Caco-2 (cell line): ENCODE data around the gene MPL. TPM values are rescaled to one million over a fixed set of nuclear protein-coding genes. Genes with fewer than 3 reads are reported as not detected.

ENCODE experiments used
- BruUV-seq: library from RNA; stranded (reverse); fragments of 400-500 nt; replicated peaks from 2 replicates; lab custom pipeline; 2021; lab: Mats Ljungman, UMichigan
- CTCF ChIA-PET: fragments of 300-600 bp; sonication (Branson Sonifier 250); formaldehyde crosslinking; loops from one replicate; lab custom pipeline; 2022; ENCODE audit warnings: antibody characterized with exemption; lab: Charles Lee
- POLR2A ChIA-PET: fragments of 300-600 bp; sonication (Branson Sonifier 250); formaldehyde crosslinking; loops from one replicate; lab custom pipeline; 2022; ENCODE audit warnings: antibody characterized with exemption; lab: Charles Lee
- DNase-seq, 2 experiments: peaks; one replicate each; pipeline versions ENCODE4 v3.0.0 to v3.0.0-alpha.2; 2020 to 2022
- H3K27me3 ChIP-seq: replicated peaks from 2 replicates; pipeline ENCODE4 v1.6.0; 2011; ENCODE audit warnings: low read length; ENCODE audit not compliant: control insufficient read depth, insufficient read depth
- H3K36me3 ChIP-seq: 2 replicates; pipeline ENCODE4 v1.5.1; 2011; ENCODE audit warnings: low read length; ENCODE audit not compliant: control insufficient read depth, insufficient read depth
- H3K4me1 ChIP-seq: fragments of 250-450 bp; sonication (Bioruptor Pico); 2 replicates; pipeline ENCODE4 v1.5.1; 2020; ENCODE audit warnings: mild to moderate bottlenecking
- H3K4me3 ChIP-seq: 2 replicates; pipeline ENCODE4 v1.5.1; 2011; ENCODE audit warnings: low read depth, mild to moderate bottlenecking, control low read depth, low read length
- H3K9me3 ChIP-seq: fragments of 250-450 bp; sonication (Bioruptor Pico); 2 replicates; pipeline ENCODE4 v1.5.1; 2020; ENCODE audit warnings: mild to moderate bottlenecking, moderate library complexity
- H3K27ac Mint-ChIP-seq: one replicate; pipeline ENCODE4 v1.8.0; 2022; ENCODE audit warnings: mixed read lengths; ENCODE audit not compliant: unreplicated experiment
- H3K27me3 Mint-ChIP-seq: one replicate; pipeline ENCODE4 v1.8.0; 2022; ENCODE audit warnings: mixed read lengths; ENCODE audit not compliant: insufficient read depth, unreplicated experiment
- H3K36me3 Mint-ChIP-seq: one replicate; pipeline ENCODE4 v1.8.0; 2022; ENCODE audit warnings: mild to moderate bottlenecking, mixed read lengths; ENCODE audit not compliant: insufficient read depth, unreplicated experiment
- H3K4me1 Mint-ChIP-seq: one replicate; pipeline ENCODE4 v1.8.0; 2022; ENCODE audit warnings: low read depth, mixed read lengths; ENCODE audit not compliant: unreplicated experiment
- H3K4me3 Mint-ChIP-seq: one replicate; pipeline ENCODE4 v1.8.0; 2022; ENCODE audit warnings: mild to moderate bottlenecking, moderate library complexity, mixed read lengths; ENCODE audit not compliant: unreplicated experiment
- H3K9me3 Mint-ChIP-seq: one replicate; pipeline ENCODE4 v1.8.0; 2022; ENCODE audit warnings: mixed read lengths; ENCODE audit not compliant: unreplicated experiment
- intact Hi-C: fragments of 100-400 bp; cut with micrococcal nuclease; formaldehyde crosslinking; loops from one replicate; pipeline ENCODE4 v1.10.0; 2022; ENCODE audit not compliant: unreplicated experiment
- total RNA-seq: library from RNA; stranded (reverse); gene quantifications from 2 replicates; pipeline ENCODE4 v1.2.3, GENCODE V29; 2022
- TF ChIP-seq, protein P1 (sequence below), 2 experiments: fragments of 200-600 bp in 1 of 2; IDR thresholded peaks; 1 replicate in 1 of 2; 2 replicates in 1 of 2; pipeline versions ENCODE4 v1.5.1 to v1.8.0; 2011 to 2022; ENCODE audit warnings: antibody characterized with exemption in 1 of 2, control low read depth in 1 of 2, inconsistent platforms in 1 of 2, low read depth in 1 of 2, low read length in 1 of 2, mild to moderate bottlenecking in 1 of 2, moderate library complexity in 1 of 2; ENCODE audit not compliant: insufficient read depth in 1 of 2, severe bottlenecking in 1 of 2, unreplicated experiment in 1 of 2

The MPL gene
- total RNA-seq, 1 experiment from 2014 or later: not detected

DNA sequence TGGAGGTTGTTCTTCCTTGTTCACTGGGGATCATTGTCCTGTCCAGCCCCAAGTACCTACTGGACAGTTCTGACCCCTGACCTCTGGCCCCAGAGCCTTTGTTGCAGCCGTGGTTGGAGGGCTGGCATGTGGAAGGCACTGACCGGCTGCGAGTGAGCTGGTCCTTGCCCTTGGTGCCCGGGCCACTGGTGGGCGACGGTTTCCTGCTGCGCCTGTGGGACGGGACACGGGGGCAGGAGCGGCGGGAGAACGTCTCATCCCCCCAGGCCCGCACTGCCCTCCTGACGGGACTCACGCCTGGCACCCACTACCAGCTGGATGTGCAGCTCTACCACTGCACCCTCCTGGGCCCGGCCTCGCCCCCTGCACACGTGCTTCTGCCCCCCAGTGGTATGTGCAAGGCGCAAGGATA, 25.4 kb upstream of the MPL start:
- Mint-ChIP-seq H3K36me3 (no peaks in the 10 kb centered on the region), H3K27me3 (no peaks in the 10 kb centered on the region), H3K4me1 (no peaks in the 10 kb centered on the region), H3K27ac (no peak overlapping the region), H3K4me3 (no peak overlapping the region), H3K9me3 (no peaks in the 10 kb centered on the region)
- POLR2A ChIA-PET: no interaction called here
- no TSS peak for BruUV-seq
- Histone ChIP-seq H3K27me3 (no peaks in the 10 kb centered on the region), H3K4me3 (no peak overlapping the region), H3K36me3 (no peaks in the 10 kb centered on the region), H3K9me3 (no peaks in the 10 kb centered on the region), H3K4me1 (no peaks in the 10 kb centered on the region)
- CTCF ChIA-PET: no interaction called here
- intact Hi-C loops: no loop called here
- TF ChIP-seq, protein P1, sequence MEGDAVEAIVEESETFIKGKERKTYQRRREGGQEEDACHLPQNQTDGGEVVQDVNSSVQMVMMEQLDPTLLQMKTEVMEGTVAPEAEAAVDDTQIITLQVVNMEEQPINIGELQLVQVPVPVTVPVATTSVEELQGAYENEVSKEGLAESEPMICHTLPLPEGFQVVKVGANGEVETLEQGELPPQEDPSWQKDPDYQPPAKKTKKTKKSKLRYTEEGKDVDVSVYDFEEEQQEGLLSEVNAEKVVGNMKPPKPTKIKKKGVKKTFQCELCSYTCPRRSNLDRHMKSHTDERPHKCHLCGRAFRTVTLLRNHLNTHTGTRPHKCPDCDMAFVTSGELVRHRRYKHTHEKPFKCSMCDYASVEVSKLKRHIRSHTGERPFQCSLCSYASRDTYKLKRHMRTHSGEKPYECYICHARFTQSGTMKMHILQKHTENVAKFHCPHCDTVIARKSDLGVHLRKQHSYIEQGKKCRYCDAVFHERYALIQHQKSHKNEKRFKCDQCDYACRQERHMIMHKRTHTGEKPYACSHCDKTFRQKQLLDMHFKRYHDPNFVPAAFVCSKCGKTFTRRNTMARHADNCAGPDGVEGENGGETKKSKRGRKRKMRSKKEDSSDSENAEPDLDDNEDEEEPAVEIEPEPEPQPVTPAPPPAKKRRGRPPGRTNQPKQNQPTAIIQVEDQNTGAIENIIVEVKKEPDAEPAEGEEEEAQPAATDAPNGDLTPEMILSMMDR (IDR thresholded peaks at IDR 0.05; ENCODE audit: insufficient read depth in 1 of 2, low read depth in 1 of 2, low read length in 1 of 2, severe bottlenecking in 1 of 2, unreplicated experiment in 1 of 2): no peak
- no peak for DNase-seq

DNA sequence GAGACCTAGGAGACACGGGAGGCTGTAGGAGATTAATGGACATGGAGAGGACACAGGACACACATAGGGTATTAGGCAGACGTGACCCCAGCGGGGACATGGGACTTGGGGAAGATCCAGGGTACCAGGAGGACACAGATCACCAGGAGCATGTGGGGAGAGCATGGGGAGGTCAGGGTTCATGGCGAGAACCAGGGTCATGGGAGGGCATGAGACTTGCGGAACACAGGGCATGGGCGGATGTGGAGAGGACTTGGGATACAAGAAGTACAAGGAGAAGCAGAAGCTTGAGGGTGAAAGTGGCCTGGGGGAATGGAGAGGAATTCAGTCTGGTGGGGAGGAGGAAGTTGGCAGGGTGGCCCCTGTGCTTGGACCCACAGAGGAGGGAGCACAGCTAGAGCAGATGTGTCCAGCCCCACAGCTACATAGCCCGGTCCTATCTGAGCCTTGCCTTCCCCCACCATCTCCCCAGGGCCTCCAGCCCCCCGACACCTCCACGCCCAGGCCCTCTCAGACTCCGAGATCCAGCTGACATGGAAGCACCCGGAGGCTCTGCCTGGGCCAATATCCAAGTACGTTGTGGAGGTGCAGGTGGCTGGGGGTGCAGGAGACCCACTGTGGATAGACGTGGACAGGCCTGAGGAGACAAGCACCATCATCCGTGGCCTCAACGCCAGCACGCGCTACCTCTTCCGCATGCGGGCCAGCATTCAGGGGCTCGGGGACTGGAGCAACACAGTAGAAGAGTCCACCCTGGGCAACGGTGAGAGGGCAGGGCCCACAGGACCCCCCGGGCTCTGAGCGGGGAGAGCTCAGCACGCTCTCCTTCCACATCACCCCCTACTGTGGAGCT, 24.7 kb upstream of the MPL start:
- Histone ChIP-seq H3K4me1 (no peaks in the 10 kb centered on the region), H3K27me3 (no peaks in the 10 kb centered on the region), H3K4me3 (no peak overlapping the region), H3K9me3 (no peaks in the 10 kb centered on the region), H3K36me3 (no peaks in the 10 kb centered on the region)
- DNase-seq: no peak
- Mint-ChIP-seq H3K36me3 (no peaks in the 10 kb centered on the region), H3K27ac (no peak overlapping the region), H3K4me1 (no peaks in the 10 kb centered on the region), H3K9me3 (no peaks in the 10 kb centered on the region), H3K4me3 (no peak overlapping the region), H3K27me3 (no peaks in the 10 kb centered on the region)
- CTCF ChIA-PET: no interaction called here
- BruUV-seq: no TSS peak
- TF ChIP-seq, protein P1 (IDR thresholded peaks at IDR 0.05; ENCODE audit: insufficient read depth in 1 of 2, low read depth in 1 of 2, low read length in 1 of 2, severe bottlenecking in 1 of 2, unreplicated experiment in 1 of 2): no peak
- intact Hi-C loops: no loop called here
- POLR2A ChIA-PET: no interaction called here

DNA sequence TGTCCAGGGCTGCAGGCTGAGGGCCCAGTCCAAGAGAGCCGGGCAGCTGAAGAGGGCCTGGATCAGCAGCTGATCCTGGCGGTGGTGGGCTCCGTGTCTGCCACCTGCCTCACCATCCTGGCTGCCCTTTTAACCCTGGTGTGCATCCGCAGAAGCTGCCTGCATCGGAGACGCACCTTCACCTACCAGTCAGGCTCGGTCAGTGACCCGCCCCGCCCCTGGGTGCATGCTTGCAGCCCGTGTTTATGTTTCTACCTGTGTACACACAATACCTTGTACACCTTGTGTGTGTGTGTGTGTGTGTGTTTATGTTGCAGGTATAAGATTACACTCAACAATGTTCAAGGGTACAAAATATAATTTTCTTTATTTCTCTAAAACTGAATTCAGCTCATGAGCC, 23.8 kb upstream of the MPL start:
- no peaks in the 10 kb centered on the region for H3K4me1 Mint-ChIP-seq
- Histone ChIP-seq H3K9me3 (no peaks in the 10 kb centered on the region), H3K36me3 (no peaks in the 10 kb centered on the region), H3K4me1 (no peaks in the 10 kb centered on the region), H3K27me3 (no peaks in the 10 kb centered on the region), H3K4me3 (no peak overlapping the region)
- CTCF ChIA-PET: no interaction called here
- DNase-seq: peak in 1 of 2 experiments; percentile 14
- no peak overlapping the region for H3K4me3 Mint-ChIP-seq
- H3K36me3 Mint-ChIP-seq: no peaks in the 10 kb centered on the region
- intact Hi-C loops: no loop called here
- POLR2A ChIA-PET: no interaction called here
- BruUV-seq: no TSS peak
- H3K27me3 Mint-ChIP-seq: no peaks in the 10 kb centered on the region
- no peaks in the 10 kb centered on the region for H3K9me3 Mint-ChIP-seq
- H3K27ac Mint-ChIP-seq: no peak overlapping the region
- TF ChIP-seq, protein P1 (IDR thresholded peaks at IDR 0.05; ENCODE audit: insufficient read depth in 1 of 2, low read depth in 1 of 2, low read length in 1 of 2, severe bottlenecking in 1 of 2, unreplicated experiment in 1 of 2): no peak
